Measurements from ENCODE around the gene FANCC.

DNA sequence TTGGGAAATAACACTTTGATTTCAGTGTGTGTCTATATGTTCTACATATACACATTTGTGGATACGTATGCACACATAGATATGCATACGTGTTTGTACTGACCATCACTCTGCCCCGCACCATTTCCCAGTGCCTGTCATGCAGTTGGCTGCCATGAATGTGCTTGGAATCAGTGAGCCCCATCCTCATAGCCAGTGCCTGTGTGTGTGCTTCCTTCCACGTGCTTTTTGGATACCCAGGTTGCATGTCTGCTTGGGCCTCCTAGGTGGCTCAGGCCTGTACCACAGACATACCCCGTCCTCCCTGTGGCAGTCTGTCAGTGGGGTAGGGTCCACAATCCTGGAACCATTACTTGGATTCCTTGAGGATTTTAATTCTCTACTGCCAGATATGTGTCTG, 243.6 kb downstream of the FANCC start:
- no peak for TF ChIP-seq RFX5 (IDR thresholded peaks at IDR 0.05; ENCODE audit: low read length)
- TF ChIP-seq EP300 (IDR thresholded peaks at IDR 0.05; ENCODE audit: borderline replicate concordance in 1 of 2, low read depth in 1 of 2, low read length in 1 of 2), result no peak
- no peak for TF ChIP-seq FOSL2 (IDR thresholded peaks at IDR 0.05; ENCODE audit: borderline replicate concordance, low read depth)
- TF ChIP-seq GATA2 (CRISPR knock-in tag; IDR thresholded peaks at IDR 0.05), result no peak
- no peak for TF ChIP-seq YY1 (IDR thresholded peaks at IDR 0.05; ENCODE audit: low read depth)
